ENCODE results near the gene MAPRE2.

MAPRE2 gene

DNA sequence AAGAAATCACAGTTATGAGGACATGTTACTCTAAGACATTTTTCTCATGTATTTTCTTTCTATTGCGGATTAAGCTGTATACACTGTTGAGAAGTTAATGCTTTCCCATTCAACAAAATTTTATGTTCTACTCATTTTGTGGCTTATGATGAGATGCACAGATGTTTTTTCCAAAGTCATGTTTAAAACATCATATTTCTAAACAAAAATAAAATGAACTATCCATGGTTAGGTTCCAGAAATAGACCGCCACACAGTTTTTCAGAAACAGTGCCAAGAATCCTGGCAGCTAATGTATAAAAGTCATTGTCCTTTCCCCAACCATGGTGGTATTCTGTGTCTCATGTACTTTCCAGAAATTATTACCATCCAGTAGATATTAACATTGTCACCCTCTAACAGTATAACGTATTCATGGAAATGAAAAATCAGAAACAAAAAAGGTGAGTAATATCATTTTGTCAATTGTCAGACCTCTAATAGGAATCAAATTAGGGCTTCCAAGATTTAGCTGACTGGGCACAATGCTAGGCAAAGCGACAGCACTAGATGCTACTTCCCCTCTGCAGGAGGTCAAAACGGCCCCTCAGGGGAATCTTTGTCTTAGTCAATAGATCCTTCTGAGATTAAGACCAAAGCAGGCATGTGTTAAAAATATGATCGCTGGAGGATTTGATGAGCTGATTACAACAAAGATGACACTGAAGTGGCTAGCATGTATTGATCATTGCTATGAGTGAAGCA lies 145.2 kb downstream of the MAPRE2 start:
- no peak for DNase-seq

DNA sequence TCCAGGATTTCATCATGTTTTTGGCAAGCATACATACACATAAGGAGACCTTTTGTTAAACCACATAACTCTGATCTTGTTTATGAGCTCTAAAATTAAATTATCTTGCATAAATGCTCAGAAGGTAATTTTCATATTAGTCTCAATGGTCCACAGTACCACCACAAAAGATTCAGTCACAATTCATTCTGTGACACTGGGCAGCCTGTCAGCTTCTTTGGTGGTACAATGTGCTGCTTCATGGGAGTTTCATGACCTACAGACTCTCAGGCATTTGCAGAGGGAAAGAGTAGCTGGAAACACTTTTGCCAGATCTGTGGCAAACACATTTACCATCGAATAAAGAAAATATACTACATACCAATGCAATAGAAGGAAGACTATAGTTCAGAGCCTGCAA lies 148.3 kb downstream of the MAPRE2 start:
- DNase-seq = no peak

DNA sequence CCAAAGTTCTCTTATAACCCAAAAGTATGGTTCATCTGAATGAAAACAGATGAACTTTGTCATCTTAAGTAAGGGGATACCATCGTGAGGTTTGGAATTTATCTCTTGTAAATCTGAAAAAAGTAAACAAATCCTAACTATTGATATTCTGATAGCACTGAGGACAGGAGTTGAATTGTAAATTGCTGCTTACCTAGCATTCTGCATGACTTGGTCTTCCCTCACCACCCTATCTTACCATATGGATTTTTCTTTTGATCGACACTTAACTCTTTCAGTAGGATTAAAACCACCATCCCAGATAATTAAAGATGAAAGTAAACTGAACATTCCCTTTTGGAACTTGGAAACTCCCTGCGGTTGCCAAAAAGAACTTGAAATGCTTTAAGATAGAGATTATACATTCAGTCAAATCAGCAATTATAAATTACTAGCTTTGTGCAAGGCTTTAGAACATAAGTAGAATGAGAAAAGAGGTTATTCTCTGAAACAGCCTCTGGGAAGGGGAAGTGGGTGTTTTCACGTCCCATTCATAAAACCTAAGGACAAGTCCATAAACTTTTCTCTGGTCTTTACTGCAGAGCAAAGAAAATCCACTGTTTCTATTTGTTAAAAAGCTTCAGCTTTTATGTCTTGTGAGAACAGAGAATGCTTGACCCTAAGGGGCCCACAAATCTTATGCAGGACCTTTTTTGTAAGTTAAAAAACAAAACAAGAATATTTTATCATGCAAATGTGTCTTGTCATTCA lies 149.9 kb downstream of the MAPRE2 start:
- DNase-seq = no peak

DNA sequence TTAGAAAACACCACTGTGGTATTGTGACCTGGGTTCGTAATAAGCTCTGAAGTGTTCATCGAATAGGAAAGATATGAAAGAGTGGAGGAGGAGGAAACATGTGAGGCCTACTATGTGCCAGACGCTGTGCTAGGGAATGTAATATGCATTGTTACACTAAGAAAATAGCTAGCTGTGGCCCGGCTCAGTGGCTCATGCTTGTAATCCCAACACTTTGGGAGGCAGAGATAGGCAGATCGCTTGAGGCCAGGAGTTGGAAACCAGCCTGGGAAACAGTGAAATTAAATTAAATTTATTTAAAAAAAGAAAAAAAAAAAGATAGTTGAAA lies 150.4 kb downstream of the MAPRE2 start:
- no peak for DNase-seq

DNA sequence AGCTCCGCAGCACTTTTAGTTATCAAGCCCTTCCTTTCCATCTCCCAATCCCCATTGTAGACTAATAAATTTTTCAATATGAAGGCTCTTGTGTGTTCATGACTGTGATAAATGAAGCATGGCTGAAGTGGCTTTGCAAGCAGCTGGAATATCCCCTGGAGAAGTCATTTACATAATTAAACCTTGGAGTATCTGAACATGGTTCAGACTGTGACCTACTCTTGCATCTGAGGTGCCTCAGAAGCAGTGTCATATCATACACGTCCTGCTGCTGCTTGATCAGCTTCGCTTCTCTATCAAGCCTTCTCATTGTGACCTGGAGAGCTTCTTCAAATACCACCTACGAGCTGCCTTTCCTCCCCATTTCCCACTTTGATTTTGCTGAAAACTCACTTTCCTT lies 151.2 kb downstream of the MAPRE2 start:
- no peak for DNase-seq
